Measurements from ENCODE around the gene ECHS1.
A peak's percentile ranks its signal among the peaks of the same experiment; 100 is the strongest.
"Not testable (repeated sequence)": the region's sequence is repeated elsewhere in the genome, so short reads cannot be mapped to it uniquely, and the experiment has no call there.

ECHS1 gene

DNA sequence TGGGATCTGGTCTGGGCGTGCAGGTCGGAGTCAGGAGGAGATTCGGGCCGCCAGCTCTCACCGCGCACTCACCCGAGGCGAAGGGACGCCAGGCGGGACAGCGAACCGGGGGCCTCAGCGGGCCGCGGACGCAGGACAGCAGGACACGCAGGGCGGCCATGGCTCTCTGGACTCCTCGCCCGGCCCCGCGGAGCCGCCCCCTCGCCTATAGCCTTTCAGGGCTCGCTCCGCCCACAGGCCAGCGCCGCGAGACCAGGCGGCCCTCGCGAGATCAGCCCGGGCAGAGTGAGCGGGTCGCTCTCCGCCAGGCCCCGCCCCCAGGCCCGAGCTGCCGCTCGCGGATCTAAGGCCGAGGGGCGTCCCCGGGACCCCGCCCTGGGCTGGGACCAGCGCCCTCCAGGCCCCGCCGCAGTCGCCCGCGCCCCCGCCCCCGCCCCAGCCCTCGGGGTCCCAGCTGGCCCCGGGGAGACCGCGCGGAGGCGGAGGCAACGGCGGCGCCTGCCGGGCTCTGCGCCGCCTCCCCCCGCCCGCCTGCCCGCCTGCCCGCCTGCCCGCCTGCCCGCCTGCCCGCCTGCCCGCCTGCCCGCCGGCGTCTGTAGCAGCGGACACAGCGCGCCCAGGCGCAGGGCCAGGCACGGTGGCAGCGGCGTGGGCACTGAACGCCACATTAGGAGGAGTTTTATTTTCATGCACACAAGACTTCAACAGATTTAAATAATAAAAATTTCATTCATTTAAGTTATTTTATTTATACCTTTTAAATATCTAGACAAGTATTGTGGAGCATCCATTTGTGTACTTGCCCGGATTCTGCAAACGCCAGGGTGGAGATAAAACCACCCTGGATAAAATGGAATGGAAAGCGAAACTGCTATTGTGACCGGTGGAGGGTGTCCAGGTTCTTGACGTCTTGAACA is at the start of gene ECHS1:
ECHS1 (minus strand) TSS at position 181 of the 917 bp plus-strand sequence; CDS start at position 160, 21 bp downstream.
- DNase-seq = peak; percentile 65

DNA sequence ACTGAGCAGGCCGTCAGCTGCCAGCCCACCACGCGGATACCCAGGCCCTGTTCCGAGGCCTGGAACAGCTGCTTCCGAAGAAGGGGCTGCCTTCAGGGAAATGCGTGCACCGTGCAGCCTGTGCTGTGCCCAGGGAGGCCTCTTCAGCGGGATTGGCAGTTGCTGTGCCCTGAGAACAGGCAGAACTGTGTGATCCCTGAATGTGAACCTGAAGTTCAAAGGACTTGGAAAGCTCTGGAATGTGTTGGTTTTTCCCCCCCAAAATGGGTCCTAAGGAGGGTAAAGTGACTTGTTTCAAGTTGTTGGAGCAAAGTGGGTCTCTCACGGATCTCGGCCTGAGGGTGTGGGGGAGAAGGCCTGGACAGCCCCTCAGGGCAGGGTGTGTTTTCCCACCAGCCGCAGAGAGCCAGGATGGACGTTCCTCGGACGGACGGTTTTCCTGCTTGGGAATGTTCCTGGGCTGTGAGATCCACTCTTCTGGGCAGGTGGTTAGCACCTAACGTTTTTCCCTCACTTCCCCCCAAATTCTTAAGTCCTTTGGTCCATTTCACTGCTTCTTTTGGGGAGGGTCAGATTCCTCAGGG is 49.2 kb upstream of the ECHS1 start:
- DNase-seq = no peak

DNA sequence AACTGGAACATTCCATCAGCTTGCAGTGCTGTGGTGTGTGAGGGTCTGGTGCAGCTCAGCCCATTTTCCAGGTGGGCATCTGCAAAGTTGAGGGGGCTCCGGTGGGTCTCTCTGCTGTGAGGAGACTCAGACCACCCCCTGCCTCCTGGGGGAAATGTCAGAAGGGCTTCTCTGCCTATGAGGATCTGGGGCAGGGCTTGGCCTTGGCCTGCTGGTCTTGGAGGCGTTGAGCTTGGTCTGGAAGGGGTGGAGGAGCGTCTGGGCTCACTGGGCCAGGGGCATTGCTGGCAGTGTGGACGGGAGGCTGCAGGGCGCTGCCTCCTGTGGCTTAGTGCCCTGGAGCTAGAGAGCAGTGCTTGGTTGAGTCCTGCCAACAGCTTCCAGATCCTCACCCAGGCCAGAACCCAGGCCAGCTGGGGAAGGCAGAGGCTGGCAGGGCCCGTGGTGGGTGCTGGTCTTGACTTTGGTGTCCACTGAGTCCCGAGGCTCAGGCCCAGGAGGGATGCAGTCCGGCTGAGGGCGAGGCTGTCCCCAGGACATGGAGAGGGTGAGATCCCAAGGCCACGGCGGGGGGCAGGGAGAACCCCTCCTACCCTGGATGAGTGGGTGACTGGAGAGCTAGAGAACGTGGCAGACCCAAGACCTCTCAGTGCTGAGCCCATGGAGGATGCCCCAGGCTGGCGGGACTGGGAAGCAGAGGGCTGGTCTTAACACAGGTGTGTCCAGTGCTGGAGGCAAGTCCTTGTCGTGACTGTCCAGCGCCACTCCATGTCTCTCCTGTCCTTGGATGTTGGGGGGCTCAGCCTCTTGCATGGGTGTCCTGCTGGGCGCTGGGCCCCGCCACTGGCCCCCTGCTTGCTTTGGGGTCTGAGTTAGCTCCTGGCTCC is 48.4 kb upstream of the ECHS1 start:
- DNase-seq = no peak

DNA sequence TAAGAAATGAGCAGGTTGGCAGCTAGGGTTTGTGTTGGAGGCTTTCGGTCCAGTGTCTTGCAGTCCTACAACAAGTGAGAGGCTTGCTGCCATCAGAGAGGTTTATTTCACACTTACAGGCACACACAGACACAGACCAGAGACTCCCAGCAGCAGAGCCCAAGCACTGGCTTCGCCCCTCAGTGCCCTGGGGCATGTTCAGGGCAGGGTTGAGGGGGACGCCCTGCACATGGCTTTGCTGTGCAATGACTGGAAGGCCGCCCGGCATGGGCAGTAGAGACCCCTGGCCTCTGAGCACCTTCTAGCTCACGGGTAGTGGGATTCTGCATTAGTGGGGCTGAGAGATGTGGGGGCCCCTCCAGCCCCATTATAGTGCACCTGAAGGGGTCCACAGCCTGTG is 47.4 kb upstream of the ECHS1 start:
- no peak for DNase-seq

DNA sequence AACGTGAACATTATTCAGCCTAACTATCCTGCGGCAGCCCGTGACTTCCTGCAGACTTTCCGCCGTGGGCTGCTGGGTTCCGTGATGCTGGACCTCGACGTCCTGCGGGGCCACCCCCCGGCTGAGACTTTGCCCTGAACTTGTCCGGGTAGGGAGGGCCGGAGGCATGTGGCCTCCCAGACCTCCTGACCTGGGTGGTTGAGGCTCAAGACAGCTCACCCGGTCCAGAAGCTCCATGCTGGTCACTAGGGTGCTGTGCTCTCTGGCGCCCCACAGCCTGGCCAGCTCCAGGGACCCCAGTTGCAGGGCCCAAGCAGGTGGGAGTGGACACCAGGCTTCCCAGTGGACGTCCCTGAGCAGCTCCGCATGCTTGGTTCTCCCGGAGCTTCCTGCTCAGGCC is 46.9 kb upstream of the ECHS1 start:
- no peak for DNase-seq

DNA sequence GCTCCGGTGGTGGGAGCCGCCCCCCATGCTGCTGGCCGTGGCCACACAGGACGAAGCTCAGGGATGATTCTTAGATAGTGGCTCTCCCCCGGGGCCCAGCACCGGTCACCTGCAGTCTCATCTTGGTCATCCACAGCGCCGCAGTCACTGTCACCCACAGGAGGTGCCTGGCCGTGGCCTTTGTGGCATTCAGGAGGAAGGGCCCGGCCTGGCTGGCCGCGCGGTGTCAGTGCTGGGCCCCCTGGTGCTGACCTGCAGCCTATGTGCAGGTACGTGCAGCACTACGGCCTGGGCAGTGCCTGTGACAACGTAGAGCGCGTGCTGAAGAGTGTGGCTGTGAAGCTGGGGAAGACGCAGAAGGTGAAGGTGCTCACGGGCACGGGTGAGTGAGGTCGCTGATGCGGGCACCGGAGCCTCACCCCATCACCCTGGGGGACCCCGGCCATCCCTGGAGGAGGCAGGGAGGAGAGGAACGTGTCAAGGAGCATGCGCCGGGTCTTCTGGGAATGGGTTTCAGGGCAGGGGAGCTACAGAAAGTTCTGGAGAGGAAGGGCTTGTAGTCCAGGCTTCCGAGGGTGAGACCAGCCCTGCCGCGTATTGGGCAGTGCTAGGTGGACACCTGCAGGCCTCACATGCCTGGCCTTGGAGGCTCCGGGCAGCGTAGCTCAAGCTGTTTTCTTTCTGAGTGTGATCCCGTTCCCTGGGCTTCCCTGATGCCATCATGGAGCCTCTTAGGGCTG is 46.2 kb upstream of the ECHS1 start:
- no peak for DNase-seq

DNA sequence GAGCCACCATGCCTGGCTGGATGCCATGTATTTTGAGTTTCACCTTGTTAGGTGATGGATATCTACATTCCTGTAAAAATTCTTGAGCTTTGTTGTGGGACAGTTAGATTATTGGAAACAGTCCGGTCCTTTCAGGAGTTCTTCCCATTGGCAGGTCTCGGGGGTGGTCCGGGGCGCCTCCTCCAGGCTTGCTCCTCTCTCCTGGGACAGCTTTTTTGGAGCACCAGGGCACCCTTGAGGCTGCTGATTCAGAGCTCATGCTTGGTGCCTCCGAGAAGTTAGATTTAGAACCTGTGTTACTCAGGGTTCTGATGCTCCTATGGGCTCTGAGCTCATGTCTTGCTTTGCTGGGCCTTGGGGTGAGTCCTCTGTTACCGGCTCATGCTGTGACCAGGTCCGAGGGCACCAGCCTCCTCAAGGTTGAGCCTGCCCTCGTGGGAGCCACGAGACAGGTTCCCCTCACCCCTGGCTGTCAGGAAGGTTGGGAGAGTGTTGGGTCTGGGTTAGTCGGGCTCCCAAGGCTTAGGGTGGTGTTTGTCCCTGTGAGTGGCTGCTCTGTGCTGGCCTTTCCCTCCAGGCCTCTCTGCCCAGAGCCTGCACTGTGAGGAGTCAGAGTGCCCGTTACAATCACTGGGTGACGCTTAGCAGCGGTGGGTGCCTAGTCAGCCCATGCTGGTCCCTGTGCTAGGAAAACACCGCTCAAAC is 45.3 kb upstream of the ECHS1 start:
- no peak for DNase-seq

DNA sequence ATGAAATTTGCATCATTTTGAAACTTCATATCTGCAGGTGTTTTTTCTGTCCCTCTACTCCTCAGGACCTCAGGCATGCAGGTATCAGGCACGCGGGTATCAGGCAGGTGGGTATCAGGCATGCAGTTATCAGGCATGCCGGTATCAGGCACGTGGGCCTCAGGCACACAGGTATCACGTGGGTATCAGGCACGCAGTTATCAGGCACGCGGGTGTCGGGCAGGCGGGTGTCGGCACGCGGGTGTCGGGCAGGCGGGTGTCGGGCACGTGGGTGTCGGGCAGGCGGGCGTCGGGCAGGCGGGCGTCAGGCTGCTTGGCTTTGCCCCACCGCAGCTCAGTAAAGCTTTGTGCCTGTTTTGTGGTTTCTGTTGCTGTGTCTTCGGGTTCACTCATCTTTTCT is 42.6 kb upstream of the ECHS1 start:
- no peak for DNase-seq

DNA sequence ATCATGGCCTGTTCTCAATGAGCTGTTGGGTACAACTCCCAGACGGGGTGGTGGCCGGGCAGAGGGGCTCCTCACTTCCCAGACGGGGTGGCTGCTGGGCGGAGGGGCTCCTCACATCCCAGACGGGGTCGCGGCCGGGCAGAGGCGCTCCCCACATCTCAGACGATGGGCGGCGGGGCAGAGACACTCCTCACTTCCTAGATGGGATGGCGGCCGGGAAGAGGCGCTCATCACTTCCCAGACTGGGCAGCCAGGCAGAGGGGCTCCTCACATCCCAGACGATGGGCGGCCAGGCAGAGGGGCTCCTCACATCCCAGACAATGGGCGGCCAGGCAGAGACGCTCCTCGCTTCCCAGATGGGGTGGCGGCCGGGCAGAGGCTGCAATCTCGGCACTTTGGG is 41.2 kb upstream of the ECHS1 start:
- not testable (repeated sequence) for DNase-seq

DNA sequence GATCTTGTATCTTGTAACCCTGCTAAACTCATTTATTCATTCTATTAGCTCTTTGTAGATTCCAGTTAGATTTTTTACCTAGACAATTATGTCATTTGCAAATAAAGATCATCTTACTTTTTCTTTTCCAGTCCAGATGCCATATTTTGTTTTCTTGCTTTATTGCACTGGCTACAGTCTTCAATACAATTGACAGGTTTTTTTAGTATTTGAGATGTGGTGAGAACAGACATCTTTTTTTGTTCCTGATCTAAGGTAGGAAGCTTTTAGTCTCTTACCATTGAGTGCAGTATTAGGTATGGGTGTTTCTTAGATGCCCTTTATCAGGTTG is 39.2 kb upstream of the ECHS1 start:
- DNase-seq = no peak

DNA sequence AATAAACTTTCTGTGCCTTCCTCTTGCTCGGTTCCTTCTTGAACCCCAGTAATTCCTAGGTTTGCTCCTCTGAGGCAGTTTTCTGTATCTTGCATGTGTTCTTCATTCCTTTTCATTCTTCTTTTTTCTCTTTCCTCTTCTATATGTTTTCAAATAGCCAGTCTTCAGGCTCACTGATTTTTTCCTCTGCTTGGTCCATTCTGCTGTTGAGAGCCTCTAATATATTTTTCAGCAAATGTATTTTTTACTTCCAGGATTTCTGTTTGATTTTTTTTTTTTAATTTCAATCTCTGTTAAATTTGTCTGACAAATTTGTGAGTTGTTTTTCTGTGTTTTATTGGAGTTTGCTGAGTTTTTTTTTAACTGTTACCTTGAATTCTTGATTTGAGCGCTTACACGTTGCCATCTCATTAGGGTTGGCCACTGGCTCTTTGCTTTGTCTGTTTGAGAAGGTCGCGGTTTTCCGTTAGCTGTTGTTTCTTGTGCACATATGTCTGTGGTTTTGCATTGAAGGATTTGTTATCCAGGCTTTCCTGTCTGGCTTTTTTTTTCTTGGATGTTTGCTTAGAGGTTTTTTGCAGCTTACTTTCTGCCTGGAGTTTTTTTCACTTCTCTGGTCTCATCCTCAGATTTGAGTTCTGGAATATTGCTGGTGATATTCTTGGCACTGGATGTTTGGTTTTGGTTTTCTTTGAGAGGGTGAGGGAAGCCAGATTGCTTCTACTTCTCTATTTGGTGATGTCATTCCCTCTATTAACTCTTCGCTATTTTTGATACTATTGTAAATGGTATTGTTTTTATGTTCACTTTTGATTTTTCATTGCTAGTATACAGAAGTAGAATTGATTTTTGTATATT is 38.6 kb upstream of the ECHS1 start:
- no peak for DNase-seq

DNA sequence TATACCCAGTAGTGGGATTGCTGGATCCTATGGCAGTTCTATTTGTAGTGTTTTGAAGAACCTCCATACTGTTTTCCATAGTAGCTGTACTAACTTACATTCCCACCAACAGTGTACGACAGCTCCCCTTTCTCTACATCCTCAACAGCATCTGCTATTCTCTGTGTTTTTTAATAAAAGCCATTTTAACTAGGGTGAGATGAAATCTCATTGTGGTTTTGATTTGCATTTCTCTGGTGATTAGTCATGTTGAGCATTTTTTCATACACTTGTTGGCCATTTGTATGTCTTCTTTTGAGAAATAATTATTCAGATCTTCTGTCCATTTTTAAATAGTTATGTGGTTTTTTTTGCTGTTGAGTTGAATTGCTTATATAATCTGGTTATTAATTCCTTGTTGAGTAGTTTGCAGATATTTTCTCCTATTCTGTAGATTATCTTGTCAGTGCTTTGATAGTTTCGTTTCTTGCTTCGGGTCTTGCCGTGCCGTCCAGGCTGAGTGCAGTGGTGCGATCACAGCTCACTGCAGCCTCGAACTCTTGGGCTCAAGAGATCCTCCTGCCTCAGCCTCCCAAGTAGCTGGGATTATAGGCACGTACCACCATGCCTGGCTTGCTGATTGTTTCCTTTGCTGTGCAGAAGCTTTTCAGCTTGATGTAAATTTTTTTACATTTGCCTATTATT is 32.8 kb upstream of the ECHS1 start:
- no peak for DNase-seq

DNA sequence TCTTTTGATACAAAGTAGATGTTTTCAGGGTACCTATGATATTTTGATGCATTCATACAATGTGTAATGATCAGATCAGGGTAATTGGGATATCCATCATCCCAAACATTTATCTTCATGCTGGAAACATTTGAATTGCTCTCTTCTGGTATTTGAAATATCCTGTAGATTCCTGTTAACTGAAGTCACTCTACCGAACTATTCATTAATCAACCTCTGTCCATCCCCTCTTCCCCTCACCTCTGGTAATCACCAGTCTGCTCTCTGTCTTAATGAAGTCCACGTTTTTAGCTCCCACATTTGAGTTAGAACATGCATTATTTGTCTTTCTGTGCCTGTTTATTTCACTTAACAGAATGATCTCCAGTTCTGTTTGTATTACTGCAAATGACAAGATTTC is 32.1 kb upstream of the ECHS1 start:
- DNase-seq = no peak

DNA sequence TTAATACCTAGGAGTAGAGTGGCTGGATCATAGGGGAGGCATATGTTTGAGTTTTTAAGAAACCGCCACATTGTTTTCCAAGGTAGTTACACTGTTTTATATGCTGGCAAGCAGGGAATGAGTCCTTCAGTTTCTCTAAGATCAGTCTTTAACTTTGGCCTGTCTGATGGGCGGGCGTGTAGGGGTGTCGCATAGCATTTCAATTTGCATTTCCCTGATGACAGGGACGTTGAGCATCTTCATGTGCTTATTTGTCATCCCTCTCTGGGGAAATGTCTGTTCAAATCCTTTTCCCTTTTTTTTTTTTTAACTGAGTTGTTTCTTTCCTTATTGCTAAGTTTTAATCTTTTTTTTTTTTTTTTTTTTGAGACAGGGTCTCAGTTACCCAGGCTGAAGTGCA is 30.6 kb upstream of the ECHS1 start:
- DNase-seq = no peak

DNA sequence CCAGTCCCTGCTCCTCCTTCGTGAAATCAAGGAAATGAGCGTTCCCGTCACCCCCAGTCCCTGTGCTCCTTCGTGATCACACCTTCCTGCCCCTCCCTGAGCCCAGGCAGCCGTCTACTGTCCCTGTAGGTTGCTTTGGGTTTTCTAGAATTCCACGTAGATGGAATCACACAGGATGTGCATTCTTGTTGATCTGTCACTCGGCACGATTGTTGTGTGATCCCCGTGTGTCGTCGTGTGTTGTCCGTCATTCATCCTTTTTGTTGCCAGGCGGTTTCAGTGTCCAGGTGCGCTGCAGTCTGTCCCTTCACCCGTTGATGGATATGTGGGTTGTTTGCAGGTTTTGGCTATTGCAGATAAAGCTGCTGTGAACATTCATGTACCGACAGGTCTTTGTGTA is 30.2 kb upstream of the ECHS1 start:
- DNase-seq = no peak

DNA sequence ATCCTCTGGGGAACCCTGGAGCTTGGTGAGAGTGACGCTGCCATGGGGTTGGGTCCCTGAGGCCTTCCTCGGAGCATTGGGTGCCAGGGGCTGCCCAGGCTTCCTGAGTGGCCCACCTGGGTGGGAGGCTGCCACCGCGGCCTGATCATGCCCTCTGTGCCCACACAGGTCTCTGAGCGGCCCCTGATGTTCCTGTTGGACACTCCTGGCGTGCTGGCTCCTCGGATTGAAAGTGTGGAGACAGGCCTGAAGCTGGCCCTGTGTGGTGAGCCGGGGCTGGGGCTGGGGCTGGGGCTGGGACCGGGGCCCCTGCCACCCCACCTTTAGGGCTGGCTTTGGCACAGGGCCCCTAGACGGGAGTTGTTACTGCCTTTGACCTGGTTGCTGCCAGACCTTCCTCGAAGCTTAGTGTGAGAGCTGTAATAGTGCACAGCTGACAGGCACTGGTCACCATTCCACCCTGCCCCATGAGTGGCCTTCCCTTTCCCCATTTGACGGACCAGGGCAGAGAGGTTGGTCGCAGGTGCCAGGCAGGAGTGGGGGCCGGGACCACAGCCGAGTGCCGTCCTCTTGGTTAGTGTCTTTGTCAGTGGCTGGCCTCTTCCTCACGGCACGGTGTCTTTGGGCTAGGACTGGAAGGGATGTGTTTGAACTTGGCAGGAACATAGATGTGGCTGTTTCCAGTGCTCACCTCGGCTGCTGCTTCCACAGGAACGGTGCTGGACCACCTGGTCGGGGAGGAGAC is 29.0 kb upstream of the ECHS1 start:
- no peak for DNase-seq

DNA sequence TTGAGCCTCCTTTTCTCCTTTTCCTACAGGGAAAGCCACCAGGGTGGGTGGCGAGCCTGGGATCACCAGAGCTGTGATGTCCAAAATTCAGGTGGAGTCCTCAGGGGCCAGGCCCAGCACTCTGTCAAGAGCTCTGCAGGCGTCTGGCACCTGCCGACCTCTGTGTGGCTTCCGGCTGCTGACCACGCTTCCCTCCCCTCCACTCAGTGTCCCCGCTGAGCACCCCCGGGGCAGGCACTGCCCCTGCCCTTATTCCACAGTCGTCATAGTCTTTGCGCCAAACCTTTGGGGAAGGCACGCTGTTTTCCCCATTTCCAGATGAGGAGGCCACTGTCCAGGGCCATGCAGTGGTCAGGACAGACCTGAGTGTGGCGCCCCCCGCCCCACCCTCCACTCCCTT is 28.3 kb upstream of the ECHS1 start:
- DNase-seq = no peak

DNA sequence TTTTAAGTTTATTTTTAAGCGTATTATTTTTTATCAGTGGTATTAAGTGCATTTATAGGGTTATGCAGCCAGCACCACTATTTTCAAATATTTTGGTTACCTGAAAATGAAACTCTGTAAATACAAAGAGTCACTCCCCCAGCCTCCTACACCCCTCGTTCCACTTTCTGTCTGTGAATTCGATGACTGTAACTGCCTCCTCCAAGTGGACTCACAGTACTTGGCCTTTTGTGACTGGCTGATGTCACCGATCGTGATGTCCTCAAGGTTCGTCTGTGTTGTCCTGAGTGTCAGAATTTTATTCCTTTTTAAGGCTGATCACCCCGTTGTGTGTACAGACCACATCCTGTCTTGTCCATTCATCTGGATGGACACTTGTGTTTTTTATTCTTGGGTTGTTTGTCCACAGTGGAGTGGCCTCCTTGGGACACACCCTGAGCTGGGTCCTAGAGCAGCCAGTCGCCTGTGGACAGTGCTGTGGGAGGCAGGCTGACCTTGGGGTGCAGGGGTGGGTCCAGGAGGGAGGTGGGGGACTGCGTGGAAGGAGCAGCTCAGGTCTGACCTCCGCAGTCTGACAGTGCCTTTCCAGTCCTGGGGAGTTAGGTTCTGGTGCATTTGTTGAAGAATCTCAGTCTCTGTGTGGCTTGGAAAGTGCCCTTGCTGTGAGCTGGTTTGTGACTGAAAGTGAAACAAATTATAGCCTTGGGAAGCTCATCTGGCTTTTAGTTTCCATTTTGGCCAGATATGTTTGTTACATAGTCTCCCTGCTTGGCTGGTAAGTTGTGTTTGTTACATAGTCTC is 27.7 kb upstream of the ECHS1 start:
- no peak for DNase-seq

DNA sequence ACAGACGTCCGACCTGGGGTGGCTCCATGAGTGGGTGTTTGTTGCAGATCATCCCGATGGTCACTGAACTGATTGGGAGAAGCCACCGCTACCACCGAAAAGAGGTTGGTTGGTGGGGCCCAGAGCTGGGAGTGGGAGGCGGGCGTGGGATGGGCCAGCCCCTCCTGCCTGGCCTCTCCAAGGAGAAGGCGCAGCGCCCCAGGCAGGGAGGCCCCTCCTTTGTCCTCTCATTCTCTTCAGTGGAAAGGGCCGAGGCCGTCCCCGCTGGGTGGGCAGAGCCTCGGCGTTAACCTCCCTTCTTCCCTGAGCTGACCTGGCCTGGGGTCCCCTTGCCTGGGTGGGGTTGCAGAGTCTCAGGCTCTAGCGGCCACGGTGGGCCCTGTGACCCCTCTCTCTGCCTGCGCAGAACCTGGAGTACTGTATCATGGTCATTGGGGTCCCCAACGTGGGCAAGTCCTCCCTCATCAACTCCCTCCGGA is 26.0 kb upstream of the ECHS1 start:
- no peak for DNase-seq

Data from NCI-H526 treated with DMSO at 0.1 percent for 48 hours (cell line).